Measurements from ENCODE around the gene TNS2.
"Not testable (repeated sequence)": the region's sequence is repeated elsewhere in the genome, so short reads cannot be mapped to it uniquely, and the experiment has no call there.

TNS2 gene

GRCh38 chr12:53049571-53050318 lies at the start of gene TNS2:
Gene TNS2 (plus strand): TSS chr12:53050065. CDS start chr12:53050186, 121 bp downstream.
- peak within 1 kb of the TSS; percentile 71 for H3K4me3 ChIP-seq (ENCODE audit: low read depth, low read length)

DNA sequence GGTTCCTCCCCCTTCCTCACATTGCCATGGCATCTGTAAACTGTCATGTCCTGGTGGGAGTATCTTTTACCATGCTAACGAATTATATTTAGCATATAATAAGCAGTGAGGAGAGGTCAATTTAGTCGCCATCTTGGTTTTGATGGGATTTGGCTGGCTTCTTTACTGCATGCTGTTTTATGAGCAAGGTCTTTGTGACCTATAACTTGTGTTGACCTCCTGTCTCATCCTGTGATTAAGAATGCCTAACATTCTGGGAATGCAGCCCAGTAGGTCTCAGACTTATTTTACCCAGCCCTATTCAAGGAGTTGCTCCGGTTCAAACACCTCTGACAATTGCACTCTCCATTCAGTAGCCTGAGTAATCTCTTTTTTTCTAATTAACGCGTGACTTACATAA lies 45.7 kb upstream of the TNS2 start:
- H3K4me3 ChIP-seq (ENCODE audit: low read depth, low read length) = no peak overlapping the region
- no peak for DNase-seq (ENCODE audit: low read depth)

More at GRCh38 chr12:53049571-53050318, at the start of gene TNS2:
- no peak for DNase-seq (ENCODE audit: low read depth)

DNA sequence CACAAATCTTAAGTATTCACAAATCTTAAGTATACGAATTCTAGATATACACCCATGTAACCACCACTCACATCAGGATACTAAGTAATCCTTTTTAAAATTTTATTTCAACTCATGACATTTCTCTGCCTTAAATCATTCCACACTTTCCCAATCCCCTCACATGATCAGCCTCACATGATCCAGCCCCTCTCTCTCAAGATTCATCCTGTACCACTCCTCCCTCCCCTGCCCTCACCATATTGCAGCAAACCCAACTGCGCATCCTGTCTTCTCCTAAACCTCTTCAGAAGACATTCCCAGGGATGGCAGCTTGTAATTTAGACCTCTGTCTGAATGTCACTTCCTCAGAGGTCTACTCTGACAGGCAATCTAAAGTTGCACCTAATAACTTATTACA lies 45.3 kb upstream of the TNS2 start:
- H3K4me3 ChIP-seq (ENCODE audit: low read depth, low read length) = no peak overlapping the region

GRCh38 chr12:53005215-53005985 lies 44.5 kb upstream of the TNS2 start:
- H3K4me3 ChIP-seq (ENCODE audit: low read depth, low read length) = peak overlapping the region; percentile 100
- no peak for DNase-seq (ENCODE audit: low read depth)

More for the DNA sequence above, 45.3 kb upstream of the TNS2 start:
- no peak for DNase-seq (ENCODE audit: low read depth)

DNA sequence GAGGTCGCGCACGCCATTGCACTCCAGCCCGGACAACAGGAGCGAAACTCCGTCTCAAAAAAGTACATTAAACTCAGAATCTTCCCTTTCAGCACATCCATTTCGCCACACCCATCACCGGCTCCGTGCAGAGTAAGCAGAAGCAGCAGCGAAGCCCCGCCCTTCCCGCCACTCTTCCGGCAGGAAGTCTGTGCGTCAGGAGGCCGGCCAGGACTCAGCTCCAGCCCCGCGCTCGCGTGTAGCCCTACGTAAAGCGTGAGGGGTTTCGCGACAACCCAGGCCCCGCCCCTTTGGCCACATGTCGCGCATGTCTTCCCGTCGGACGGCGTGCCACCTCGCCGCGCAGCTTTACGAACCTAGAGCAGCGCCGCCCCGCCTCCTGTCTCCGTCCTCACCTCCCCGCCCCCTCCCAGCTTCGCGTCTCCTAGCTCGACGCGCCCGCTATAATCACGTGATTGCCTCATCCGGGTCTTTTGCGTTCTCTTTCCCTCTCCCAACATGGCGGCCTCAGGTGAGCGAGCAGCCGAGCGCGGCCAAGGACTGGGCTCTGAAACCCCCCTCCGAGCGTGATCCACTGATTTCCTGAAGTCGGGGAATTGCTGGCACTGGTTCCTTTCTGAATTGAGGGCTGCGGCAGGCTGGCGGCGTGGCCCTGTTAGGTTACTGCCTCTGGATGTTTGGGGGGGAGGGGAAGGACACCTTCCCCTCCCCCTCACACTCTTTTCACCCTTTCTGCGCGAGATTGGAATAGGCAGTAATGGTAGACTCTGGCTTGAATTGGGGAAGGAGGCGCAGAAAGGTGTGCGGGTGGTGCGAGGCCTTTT lies 43.7 kb upstream of the TNS2 start, which contains the start of gene EIF4B:
Gene EIF4B, plus strand, starts transcription at position 471 of the 824 bp plus-strand sequence. Its CDS starts 28 bp downstream, at position 499.
- DNase-seq (ENCODE audit: low read depth) = peak; percentile 99
- H3K4me3 ChIP-seq (ENCODE audit: low read depth, low read length) = peak within 1 kb of the TSS; percentile 100

GRCh38 chr12:53006810-53007309 lies 43.0 kb upstream of the TNS2 start:
- DNase-seq (ENCODE audit: low read depth) = no peak
- H3K4me3 ChIP-seq (ENCODE audit: low read depth, low read length) = peak overlapping the region; percentile 100

GRCh38 chr12:53007343-53007742 lies 42.5 kb upstream of the TNS2 start:
- peak overlapping the region; percentile 100 for H3K4me3 ChIP-seq (ENCODE audit: low read depth, low read length)
- no peak for DNase-seq (ENCODE audit: low read depth)

DNA sequence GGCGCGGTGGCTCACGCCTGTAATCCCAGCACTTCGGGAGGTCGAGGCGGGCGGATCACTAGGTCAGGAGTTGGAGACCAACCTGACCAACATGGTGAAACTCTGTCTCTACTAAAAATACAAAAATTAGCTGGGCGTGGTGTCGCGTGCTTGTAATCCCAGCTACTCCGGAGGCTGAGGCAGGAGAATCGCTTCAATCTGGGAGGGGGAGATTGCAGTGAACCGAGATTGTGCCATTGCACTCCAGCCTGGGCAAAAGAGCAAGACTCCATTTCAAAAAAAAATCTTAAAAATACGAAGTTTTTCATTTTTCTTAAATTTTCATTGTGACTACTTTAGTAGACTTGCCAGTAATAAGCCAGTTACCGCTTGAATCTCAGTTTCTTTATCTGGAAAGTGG lies 41.1 kb upstream of the TNS2 start:
- not testable (repeated sequence) for DNase-seq (ENCODE audit: low read depth)

DNA sequence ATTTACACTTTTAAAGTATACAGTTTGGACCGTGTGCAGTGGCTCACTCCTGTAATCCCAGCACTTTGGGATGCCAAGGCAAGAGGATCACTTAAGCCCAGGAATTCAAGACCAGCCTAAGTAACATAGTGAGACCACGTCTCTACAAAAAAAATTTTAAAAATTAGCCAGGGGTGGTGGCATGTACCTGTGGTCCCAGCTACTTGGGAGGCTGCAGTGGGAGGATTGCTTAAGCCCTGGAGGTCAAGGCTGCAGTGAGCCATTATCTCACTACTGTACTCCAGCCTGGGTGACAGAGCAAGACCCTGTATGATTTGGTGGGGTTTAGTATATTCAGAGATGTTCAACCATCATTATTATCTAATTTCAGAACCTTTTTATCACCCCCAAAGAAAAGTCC lies 38.9 kb upstream of the TNS2 start:
- H3K4me3 ChIP-seq (ENCODE audit: low read depth, low read length) = no peak overlapping the region
- no peak for DNase-seq (ENCODE audit: low read depth)

More for the DNA sequence above, 41.1 kb upstream of the TNS2 start:
- H3K4me3 ChIP-seq (ENCODE audit: low read depth, low read length) = not testable (repeated sequence)

- DNase-seq (ENCODE audit: low read depth) = no peak
- no peak overlapping the region for H3K4me3 ChIP-seq (ENCODE audit: low read depth, low read length)
Observed at GRCh38 chr12:53011889-53012288, 38.0 kb upstream of the TNS2 start.

DNA sequence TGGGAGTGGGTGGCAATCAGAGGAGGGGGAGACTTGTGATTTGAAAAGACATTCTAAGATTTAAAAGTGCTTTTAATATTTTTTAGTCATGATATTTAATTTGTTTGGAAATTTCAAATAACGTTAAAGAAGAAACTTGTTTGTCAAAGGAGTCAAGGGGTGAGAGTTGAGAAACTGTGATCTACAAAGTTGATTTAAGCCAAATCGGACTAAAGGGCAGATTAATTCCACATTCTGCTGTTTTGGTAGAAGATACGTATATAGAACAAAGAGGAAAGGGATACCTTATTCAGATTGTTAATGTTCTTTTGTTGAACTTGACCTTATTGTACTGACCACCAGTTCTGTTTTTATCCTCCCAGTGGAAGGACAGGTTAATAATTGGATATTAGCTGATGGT lies 36.9 kb upstream of the TNS2 start:
- no peak overlapping the region for H3K4me3 ChIP-seq (ENCODE audit: low read depth, low read length)
- DNase-seq (ENCODE audit: low read depth) = no peak

DNA sequence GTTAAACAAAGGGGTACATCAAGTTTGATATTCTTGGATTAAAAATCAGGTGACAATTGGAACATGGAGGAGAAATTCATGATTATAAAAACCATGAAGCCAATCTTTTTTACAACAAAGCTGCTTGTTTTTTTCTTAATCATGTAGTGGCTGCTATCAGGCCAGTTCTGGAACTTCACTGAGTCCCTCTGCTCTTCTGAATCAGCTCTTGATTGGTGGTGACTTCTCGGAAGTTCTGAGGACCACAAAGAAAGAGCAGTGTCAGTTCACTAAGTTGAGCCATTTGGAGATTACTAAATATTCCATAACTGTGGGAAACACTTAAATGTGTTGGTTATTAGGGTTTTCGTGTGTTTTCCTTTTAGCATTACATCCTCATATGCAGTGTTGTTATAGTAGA lies 35.2 kb upstream of the TNS2 start:
- no peak overlapping the region for H3K4me3 ChIP-seq (ENCODE audit: low read depth, low read length)
- no peak for DNase-seq (ENCODE audit: low read depth)

DNA sequence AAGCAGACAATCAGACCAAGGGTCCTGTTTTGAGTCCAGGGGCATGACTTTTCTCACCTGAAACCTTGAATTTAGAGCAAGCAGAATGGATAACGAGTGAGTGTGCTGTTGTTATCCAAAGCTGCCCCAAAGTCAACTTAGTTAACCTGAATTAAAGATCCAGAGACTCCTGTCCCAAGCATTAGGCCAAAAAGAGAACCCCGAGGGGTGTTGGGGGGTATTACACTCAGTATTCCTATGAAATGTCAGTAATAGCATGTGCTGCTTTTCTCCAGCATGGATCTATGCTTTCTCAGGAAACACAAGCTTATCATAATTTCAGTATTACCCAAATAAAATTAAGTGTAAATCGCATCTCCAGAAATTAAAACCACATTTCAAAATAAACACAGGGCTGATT lies 24.6 kb upstream of the TNS2 start:
- DNase-seq (ENCODE audit: low read depth) = no peak
- H3K4me3 ChIP-seq (ENCODE audit: low read depth, low read length) = no peak overlapping the region

- H3K4me3 ChIP-seq (ENCODE audit: low read depth, low read length); DNase-seq (ENCODE audit: low read depth): not testable (repeated sequence)
Observed at GRCh38 chr12:53027014-53027413, 22.9 kb upstream of the TNS2 start.

- DNase-seq (ENCODE audit: low read depth) = no peak
- H3K4me3 ChIP-seq (ENCODE audit: low read depth, low read length) = no peak overlapping the region
Observed at GRCh38 chr12:53031616-53032015, 18.2 kb upstream of the TNS2 start.

DNA sequence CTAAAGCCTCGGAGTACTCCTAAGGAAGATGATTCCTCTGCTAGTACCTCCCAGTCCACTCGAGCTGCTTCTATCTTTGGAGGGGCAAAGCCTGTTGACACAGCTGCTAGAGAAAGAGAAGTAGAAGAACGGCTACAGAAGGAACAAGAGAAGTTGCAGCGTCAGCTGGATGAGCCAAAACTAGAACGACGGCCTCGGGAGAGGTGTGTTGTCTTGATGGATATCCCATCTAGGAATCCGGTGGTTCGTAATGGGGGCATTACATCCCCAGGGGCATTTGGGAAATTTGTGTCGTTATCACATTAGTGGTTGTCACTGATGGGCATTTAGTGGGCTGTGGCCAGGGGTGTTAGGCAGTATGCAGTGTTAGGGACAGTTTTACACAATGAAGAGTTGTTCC lies 16.0 kb upstream of the TNS2 start:
- not testable (repeated sequence) for H3K4me3 ChIP-seq (ENCODE audit: low read depth, low read length); DNase-seq (ENCODE audit: low read depth)

GRCh38 chr12:53034459-53034858 lies 15.4 kb upstream of the TNS2 start:
- H3K4me3 ChIP-seq (ENCODE audit: low read depth, low read length) = no peak overlapping the region

GRCh38 chr12:53036802-53037201 lies 13.1 kb upstream of the TNS2 start:
- no peak overlapping the region for H3K4me3 ChIP-seq (ENCODE audit: low read depth, low read length)
- DNase-seq (ENCODE audit: low read depth) = no peak

More at GRCh38 chr12:53034459-53034858, 15.4 kb upstream of the TNS2 start:
- DNase-seq (ENCODE audit: low read depth) = no peak

DNA sequence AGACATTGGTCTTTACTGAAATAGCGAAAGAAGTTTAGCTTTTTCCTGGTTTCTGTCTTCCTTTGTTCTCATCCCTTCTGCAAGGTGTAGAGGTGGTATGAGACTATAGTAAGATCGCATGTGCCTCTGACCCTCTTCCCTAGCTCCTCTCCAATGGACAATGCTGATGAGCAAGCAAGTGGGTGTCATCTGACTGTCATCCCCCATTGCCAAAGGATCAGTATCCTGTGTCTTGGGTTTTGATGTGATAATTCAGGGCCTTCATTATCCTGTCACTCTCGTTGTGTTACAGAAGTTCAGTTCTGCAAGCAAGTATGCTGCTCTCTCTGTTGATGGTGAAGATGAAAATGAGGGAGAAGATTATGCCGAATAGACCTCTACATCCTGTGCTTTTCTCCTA lies 10.0 kb upstream of the TNS2 start:
- H3K4me3 ChIP-seq (ENCODE audit: low read depth, low read length) = no peak overlapping the region

More for the DNA sequence above, 10.0 kb upstream of the TNS2 start:
- DNase-seq (ENCODE audit: low read depth) = no peak
